ENCODE measurements around the gene ALDH1A1.

Gene ALDH1A1

GRCh38 chr9:72913382-72914009 lies 39.4 kb downstream of the ALDH1A1 start:
- no peak for DNase-seq

- no peak for DNase-seq
Observed at GRCh38 chr9:72912476-72913381, 40.1 kb downstream of the ALDH1A1 start.

GRCh38 chr9:72911816-72912215 lies 41.0 kb downstream of the ALDH1A1 start:
- no peak for DNase-seq

- DNase-seq: no peak
Observed at GRCh38 chr9:72911247-72911775, 41.5 kb downstream of the ALDH1A1 start.

- no peak for DNase-seq
Observed at GRCh38 chr9:72909428-72909827, 43.4 kb downstream of the ALDH1A1 start.

- no peak for DNase-seq
Observed at GRCh38 chr9:72907421-72907820, 45.4 kb downstream of the ALDH1A1 start.

GRCh38 chr9:72906810-72907209 lies 46.0 kb downstream of the ALDH1A1 start:
- no peak for DNase-seq

GRCh38 chr9:72905514-72906480 lies 47.1 kb downstream of the ALDH1A1 start:
- DNase-seq: no peak

GRCh38 chr9:72904267-72905093 lies 48.4 kb downstream of the ALDH1A1 start:
- DNase-seq: no peak

- no peak for DNase-seq
Observed at GRCh38 chr9:72903103-72903502, 49.8 kb downstream of the ALDH1A1 start.

- DNase-seq: no peak
Observed at GRCh38 chr9:72902268-72902667, 50.6 kb downstream of the ALDH1A1 start.

- no peak for DNase-seq
Observed at GRCh38 chr9:72899734-72900477, 52.9 kb downstream of the ALDH1A1 start.

GRCh38 chr9:72898784-72899733 lies 53.8 kb downstream of the ALDH1A1 start:
- no peak for DNase-seq

- no peak for DNase-seq
Observed at GRCh38 chr9:72898360-72898759, 54.5 kb downstream of the ALDH1A1 start.

GRCh38 chr9:72897069-72897649 lies 55.7 kb downstream of the ALDH1A1 start:
- no peak for DNase-seq

GRCh38 chr9:72896439-72896838 lies 56.4 kb downstream of the ALDH1A1 start:
- DNase-seq: no peak

- DNase-seq: no peak
Observed at GRCh38 chr9:72895122-72895521, 57.7 kb downstream of the ALDH1A1 start.

- DNase-seq: no peak
Observed at GRCh38 chr9:72894342-72894741, 58.5 kb downstream of the ALDH1A1 start.

GRCh38 chr9:72893437-72893836 lies 59.4 kb downstream of the ALDH1A1 start:
- DNase-seq: no peak
